22Rv1 (cell line): Measurements from ENCODE around the gene SUPV3L1.

Experiments used
- CTCF ChIP-seq: fragments of 450-650 bp; IDR thresholded peaks from 2 replicates; pipeline ENCODE4 v1.5.1; 2017; ENCODE audit warnings: mild to moderate bottlenecking
- ZFX ChIP-seq: fragments of 450-650 bp; IDR thresholded peaks from 2 replicates; pipeline ENCODE4 v1.6.1; 2017; ENCODE audit warnings: antibody characterized with exemption, borderline replicate concordance

DNA sequence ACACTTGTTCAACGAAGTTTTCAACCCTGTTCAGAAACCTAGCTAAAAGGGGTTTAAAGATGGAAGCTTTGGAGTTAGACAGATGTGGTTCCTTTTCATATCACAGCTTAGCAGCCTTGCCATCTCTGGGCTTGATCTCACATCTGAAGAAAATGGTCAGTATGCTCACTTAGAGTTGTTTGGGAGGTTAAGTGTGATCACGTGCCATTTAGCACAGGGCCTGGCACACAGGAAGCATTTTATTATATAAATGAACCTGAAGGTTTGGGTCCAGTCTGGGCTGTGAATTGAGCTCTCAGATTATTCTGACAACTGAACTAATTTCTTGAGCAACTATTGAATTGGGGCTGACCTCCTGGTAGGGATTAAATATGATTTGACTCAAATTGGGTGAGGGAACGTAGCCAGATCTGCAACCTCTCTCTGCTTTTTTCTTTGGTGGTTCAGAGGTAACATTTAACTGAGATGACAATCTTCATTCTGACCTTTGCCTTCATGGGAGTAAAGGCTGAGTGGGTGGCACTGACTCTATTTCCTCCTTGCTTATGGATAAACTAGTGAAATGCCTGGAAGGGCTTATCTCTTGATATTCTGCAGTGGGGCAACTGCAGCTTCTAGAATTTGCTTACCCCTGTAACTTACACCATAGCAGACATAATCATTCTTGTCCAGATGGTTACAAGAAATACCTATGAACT lies 29.9 kb downstream of the SUPV3L1 start:
- no peak for TF ChIP-seq CTCF
- no peak for TF ChIP-seq ZFX
